Neural cell (in vitro differentiated cells): ENCODE data around the gene ACSS1.

ENCODE experiments used
- CTCF ChIP-seq: fragments of 450-650 bp; IDR thresholded peaks from 2 replicates; pipeline ENCODE4 v1.5.1; 2014; ENCODE audit warnings: antibody characterized with exemption, mild to moderate bottlenecking, moderate library complexity; ENCODE audit not compliant: poor library complexity, severe bottlenecking
- POLR2AphosphoS5 ChIP-seq: IDR thresholded peaks from 2 replicates; pipeline ENCODE4 v1.6.1; 2012
- TAF1 ChIP-seq: IDR thresholded peaks from 2 replicates; pipeline ENCODE4 v1.6.1; 2012; ENCODE audit warnings: low read depth

DNA sequence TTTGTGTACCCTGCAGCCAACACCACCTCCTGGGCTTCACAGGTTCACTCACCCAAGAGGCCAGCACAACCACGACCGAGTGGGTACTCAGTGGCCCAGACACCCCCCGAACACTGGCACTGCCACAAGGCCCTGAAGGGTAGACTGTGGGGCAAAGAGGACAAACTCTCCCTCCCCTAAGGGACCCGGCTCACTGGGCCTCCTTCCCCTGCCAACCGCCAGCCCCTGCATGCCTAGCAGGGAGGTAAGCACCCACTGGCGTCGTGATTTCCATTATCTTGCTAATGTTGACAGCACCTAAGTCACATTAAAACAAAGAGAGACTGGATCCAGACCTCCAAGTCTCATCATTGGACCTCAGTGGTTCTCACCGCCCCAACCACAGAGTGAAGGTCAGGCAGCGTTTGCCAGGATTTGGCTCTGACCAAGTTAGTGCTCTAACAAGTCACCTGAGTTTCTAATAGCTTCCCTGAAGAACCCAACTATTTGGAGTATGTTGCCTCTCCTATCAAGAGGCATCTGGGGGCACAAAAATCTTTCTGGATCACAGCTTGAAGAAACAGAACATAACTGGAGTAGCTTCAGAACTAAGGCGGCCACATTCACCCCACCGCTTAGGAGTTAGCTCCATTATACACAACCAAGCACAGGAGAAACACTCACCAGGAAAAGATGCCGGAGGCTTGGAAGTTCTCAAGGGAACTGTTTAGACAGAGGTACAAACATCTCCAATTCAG lies 51.3 kb downstream of the ACSS1 start:
- TF ChIP-seq CTCF, result no peak
- no peak for TF ChIP-seq TAF1
- TF ChIP-seq POLR2AphosphoS5, result no peak
